ENCODE data around the gene GPSM3. TPM values are rescaled to one million over a fixed set of nuclear protein-coding genes. Genes with fewer than 3 reads are reported as not detected.

Gene GPSM3, protein sequence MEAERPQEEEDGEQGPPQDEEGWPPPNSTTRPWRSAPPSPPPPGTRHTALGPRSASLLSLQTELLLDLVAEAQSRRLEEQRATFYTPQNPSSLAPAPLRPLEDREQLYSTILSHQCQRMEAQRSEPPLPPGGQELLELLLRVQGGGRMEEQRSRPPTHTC
- total RNA-seq = 1.6 and 1.9 TPM in 2 replicates

DNA sequence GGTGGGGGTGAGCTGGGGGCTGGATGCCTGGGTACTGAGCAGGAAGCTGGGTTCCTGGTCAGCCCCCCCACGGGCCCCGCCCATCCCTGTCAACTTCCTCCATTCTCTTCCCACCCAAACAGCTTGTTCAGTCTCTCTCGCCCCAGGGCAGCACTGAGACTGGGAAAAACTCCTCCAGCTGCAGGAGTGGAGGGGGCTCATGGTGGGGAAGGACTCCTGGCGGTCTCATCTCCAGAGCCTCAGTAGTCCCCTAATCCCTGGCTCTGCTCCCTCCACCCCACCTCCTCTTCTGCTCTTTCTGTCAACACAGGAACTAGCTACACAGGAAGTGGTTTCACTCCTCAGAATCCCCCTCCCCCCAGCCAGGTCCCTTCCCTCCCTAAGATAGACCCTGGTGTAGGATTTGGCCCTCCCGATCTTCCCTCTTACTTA is at the start of gene GPSM3:
Gene GPSM3, minus strand, starts transcription at position 36 of the 432 bp plus-strand sequence. CDS start 130 bp downstream, outside the sequence.

DNA sequence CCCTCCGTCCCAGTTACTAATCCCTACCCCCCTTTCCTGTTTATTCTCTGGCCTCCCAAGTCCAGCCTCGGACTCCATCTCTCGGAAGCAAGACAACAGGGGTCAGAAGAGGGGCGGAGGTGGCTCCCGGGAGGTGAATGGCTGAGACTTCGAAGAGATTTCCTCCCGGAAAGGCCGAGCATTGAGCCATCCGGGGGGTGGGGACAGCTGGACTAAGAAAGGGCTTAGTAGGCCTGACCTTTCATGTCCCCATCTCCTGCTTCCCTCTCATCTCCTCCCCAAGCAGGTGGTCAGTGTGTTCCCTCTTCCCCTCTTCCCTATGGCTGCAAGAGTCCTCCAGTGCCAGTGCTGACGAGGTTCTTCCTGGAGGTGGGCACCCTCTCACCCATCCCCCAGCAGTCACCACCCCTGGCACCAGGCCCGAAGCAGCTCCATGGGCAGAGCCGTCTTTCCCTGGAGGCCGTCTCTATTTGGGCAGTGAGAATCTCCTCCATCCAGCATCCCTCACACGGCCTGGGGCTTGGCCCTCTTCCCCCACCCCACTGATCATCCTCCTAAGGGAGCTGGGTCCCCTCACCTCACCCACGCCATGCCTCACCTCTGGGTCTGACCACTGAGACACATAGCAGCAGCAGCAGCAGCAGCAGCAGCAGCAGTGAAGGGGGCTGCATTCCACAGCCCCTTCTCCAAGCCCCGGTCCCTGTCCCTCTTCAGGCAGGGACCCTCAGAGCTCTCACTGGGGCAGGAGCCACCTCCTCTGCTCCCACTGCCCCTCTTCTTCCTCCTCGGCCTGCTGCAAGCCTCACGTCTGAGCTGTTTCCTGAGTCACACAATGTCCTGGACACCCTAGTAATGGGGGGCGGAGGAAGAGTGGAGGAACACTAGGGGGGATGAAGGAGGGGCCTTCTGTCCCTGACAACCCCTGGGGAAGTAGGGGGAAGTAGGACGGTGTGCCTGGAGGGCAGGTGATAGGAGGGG is 31.1 kb upstream of the GPSM3 start, which contains the start of gene NOTCH4:
Gene NOTCH4, minus strand, starts transcription at position 810 of the 978 bp plus-strand sequence. Its CDS starts 139 bp downstream, at position 671.

DNA sequence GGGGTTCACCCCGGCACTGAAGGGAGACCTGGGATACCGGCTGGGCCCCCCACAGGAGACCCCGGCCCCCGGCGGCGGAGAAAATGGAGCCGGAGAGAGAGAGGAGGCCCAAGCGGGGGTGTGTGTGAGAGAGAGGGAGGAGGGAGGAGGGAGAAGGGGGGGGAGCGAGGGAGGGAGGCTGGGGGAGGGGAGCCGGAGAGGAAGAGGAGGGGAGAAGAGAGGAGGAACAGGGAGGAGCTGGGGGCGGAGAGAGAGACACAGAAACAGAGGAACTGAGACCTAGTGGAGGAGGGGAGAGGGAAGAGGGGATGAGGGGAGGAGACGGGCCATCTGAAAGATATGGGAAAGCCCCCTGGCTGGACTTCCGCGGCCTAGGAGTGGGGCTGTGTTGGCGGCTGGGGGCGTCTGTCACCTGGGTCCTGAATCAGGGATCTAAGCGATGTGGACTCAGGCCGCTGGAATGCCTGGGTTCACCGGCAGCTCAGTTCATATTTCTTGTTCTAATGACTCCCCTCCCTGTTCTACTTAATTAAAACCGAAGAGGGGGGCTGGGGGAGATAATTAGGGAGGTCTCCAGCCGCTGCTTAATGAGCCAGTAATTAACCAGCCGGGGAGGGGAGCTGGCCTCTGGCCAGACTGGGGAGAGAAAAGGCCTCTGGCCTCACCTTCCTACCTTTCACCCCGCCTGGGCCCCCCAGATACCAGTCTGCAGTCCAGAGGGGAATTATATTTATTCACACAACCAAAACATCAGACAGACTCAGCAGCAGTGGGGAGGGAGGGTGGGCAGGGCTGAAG is 2.2 kb downstream of the GPSM3 start, which contains the start of gene PBX2:
Gene PBX2, minus strand, starts transcription at position 149 of the 798 bp plus-strand sequence. CDS start 287 bp downstream, outside the sequence.

DNA sequence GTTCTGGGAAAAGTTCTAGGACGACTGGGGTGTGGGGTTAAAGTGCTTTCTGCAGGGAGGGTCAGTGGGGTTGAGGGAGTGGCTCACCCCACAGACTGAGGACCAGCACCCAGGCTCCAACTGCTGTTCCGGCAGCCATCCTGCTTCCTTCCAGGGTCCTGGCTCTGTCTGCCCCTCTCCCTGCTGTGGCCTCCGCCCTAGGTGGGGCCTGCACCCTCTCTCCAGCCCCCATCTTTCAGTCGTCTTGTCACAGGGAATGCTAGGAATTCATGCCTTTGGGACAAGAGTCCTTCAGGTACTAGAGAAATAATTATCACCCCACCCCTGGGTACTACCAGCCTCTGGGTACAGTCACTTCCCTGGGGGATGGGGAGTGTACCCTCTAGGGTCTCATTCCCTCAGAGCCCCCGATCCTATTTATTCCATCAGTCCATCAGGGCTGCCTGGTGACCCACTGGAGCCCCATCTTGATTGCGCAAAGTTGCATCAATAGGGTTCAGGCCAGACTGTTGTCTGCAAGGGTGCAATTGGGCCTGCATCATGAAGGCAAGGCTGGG is 8.3 kb downstream of the GPSM3 start, which contains the start of gene AGER:
Gene AGER, minus strand, starts transcription at position 170 of the 557 bp plus-strand sequence. Its CDS starts 31 bp downstream, at position 139.

DNA sequence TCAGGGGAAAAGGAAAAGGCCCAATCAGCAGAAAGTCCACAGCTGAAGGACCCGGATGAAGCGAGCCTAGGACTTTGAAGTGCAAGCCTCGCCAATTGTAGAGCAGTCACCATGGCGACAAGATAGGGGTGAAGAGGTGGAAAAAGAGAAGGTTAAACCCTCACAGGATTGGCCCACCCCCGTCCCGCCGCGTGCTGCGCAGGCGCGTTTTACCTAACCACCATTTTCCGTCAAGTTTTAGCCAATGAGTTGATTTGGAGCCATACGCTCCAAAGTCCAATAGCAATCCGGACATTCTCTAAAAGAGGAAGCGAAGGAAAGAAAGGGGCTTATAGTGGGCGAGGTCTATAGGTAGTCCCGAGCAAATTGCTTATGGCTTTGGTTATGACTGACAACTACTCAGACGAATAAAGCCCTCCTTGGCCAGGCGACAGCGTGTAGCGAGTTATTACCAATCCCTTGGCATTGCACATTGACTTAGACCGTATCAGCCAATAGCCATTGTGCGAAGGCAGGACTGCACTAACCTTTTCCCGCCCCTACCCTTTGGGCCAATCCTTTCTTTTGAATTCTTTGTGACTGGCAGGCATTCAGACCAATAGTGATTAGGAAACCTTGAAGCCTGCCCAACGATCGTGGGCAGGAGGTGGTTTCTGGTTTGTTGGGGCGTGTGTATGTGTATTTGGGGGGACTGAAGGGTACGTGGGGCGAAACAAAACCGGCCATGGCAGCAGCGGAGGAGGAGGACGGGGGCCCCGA is 14.5 kb downstream of the GPSM3 start, which contains the start of gene RNF5:
Gene RNF5, plus strand, starts transcription at position 618 of the 759 bp plus-strand sequence. Its CDS starts 107 bp downstream, at position 725.

DNA sequence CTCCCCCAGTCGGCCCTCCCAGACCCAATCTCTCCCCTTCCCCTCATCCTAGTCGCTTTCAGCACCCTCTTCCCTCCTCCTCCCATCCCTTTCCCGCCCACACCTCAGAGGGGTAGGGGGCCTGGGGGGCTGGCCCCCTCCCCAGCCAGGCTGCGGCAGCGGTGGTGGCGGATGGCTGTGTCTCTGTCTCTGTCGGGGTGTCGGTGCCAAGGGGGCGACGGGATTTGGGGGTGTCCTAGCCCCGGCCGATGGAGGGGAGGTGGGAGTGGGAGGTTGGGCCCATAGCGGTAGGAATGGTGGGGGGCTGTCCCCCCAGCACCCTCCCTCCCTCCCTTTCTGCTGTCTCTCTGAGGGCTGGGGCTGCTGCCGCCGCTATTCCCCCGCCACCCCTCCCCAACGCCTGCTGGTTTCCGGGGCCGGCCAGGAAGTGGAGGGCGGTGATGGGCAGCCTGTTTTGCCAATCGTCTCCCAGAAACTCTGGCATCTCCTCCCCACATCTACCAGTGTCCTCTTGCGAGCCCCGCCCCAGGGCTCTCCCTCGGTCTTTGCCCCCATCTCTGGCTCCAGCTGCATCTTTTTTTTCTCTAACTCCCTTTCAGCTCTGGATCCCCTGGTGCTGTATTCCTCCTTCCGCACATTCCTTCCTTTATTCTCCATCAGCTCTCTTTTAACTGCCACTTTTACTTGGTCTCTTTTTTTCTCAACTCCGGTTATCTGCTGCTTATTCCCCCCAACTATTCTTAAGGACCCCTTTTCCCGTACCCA is 16.6 kb downstream of the GPSM3 start, which contains the start of gene AGPAT1:
Gene AGPAT1, minus strand, starts transcription at position 374 of the 765 bp plus-strand sequence. CDS start 4,588 bp downstream, outside the sequence.

DNA sequence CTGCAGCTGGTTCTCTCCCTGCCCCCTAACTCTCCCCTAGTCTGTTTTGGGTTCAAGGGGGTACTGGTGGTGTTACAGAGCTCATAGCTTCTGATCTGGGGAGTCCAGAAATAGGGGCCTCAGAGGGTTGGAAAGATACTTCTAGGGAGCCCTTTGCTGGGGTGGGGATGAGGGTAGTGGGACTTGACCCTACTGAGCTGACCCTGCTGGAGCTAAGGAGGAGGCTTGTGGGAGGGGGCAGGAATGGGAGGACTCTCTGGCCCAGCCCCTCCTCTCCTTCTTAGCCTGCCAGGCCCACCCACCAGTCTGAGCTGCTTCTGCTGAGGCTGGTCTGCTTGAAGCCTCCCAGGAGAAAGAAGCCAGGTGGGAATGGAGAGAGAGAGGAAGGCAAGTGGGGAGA is 28.1 kb downstream of the GPSM3 start, which contains the start of gene EGFL8:
Gene EGFL8, plus strand, starts transcription at position 301 of the 400 bp plus-strand sequence. CDS start 1,571 bp downstream, outside the sequence.

DNA sequence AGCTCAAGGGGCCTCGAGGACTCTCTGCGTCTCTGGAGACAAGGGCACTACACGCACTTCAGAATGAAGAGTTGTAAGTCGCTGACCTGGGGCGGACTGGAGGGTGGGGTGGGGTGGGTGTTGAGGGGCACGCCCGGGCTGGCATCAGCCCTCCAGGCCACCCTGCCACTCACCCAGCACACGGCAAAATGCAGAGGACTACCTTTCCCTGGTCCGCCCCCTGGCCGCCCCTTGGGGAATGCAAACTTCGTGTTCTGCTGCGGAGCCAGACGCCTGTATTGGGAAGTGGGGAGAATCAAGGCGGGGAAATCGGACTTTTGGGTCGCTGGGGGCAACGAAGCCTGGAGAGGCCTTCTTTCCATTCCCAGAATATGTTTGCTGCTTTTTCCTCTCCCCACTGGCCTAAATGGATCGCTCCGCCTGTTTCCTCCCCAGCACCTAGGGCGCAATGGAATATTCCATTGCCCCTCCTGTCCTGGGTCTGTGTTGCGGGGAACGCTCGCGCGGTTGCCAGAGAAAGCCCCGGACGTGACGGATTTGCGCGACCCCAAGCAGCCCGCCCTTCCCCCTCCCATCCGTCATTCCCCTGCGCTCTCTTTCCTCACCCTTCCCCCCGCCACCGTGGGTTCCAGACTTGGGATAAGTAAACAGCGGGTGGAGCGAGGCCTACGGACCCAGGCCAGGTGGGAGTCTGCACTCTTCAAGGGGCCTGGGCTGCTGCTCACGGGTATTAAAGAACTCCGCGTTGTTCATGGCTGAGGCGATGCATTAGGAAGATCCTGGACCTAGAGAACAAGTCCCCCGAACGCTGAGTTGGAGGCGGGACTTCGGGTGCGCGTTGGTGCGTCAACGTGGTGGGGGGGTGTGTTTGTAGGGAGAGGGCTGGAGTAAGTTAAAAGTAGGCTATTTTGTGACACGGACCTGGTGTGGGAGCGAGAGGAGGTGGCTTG is 38.6 kb downstream of the GPSM3 start, which contains the start of gene PPT2:
Gene PPT2, plus strand, starts transcription at position 578 of the 950 bp plus-strand sequence. CDS start 454 bp downstream, outside the sequence.

DNA sequence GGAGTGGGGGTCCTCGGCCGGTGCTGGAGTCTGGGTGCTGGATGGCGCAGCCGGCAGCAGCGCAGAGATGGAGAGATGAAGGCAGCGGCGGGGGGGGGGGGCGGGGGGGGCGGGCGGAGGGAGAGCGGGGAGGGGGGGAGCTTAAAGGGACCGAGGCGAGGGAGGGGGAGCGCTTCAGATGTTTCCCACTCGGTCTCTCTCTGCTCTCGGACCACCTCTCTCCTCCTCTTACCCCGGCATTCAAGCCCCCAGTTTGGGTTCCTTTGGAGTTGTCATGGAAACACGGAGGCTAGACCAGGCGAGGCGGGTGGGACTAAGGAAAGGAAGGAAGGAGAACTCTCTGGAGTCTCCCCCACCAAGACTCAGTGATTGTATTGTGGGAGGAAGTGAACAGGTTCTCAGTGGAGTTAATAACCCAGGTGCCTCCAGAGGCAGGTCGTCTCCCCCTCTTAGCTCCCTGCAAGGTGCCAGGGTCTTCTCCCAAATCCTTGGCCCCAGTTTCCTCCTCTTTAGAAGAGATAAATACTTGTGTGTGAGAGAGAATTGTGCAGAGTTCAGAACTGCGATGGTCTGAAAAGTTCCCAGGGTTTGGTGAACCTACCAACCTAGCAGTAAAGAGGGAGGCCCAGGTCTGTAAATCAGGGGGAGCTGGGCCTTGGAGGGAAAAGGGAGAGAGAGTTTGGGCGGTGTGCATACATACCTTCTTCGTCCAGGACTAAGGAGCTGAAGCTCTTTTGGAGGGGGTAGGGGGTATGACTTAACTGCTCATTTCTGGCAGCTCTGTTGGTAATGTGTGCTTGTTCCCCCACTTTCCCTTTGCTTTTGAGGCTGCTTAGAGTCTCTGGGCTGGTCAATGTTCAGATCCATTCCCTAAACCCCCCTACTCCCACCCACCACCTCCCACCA is 40.3 kb downstream of the GPSM3 start, which contains the start of gene PRRT1:
Gene PRRT1, minus strand, starts transcription at position 77 of the 906 bp plus-strand sequence. CDS start 112 bp downstream, outside the sequence.

Other genes with a start within 250 kb of the GPSM3 start
- 47.7 and 56.5 TPM in 2 replicates for gene CFB, start 246.5 kb downstream of the GPSM3 start, total RNA-seq
- 55.8 and 57.5 TPM in 2 replicates for gene NELFE, start 233.7 kb downstream of the GPSM3 start, total RNA-seq
- 24.6 and 28.9 TPM in 2 replicates for gene SKIC2, start 233.5 kb downstream of the GPSM3 start, total RNA-seq
- 11.5 and 15.8 TPM in 2 replicates for gene DXO, start 220.5 kb downstream of the GPSM3 start, total RNA-seq
- 39.7 and 65.0 TPM in 2 replicates for gene C4A, start 210.6 kb downstream of the GPSM3 start, total RNA-seq
- gene C4B, start 177.8 kb downstream of the GPSM3 start, total RNA-seq = 25.2 and 46.6 TPM in 2 replicates
- 0.15 TPM in 1 of 2 replicates, not detected in the other for gene CYP21A2, start 154.2 kb downstream of the GPSM3 start, total RNA-seq
- gene TNXB, start 83.3 kb downstream of the GPSM3 start, total RNA-seq = 35.8 and 38.3 TPM in 2 replicates
- 31.5 and 31.7 TPM in 2 replicates for gene ATF6B, start 64.4 kb downstream of the GPSM3 start, total RNA-seq
- 4.3 and 4.7 TPM in 2 replicates for gene FKBPL, start 62.4 kb downstream of the GPSM3 start, total RNA-seq
- gene PRRT1, start 40.7 kb downstream of the GPSM3 start, total RNA-seq = 1.1 and 1.8 TPM in 2 replicates
- gene PPT2, start 38.5 kb downstream of the GPSM3 start, total RNA-seq = 9.5 and 18.3 TPM in 2 replicates
- gene EGFL8, start 28.0 kb downstream of the GPSM3 start, total RNA-seq = 0.12 and 0.29 TPM in 2 replicates
- 43.9 and 51.3 TPM in 2 replicates for gene AGPAT1, start 16.6 kb downstream of the GPSM3 start, total RNA-seq
- 27.9 and 29.6 TPM in 2 replicates for gene RNF5, start 14.2 kb downstream of the GPSM3 start, total RNA-seq
- gene AGER, start 8.4 kb downstream of the GPSM3 start, total RNA-seq = 0.50 and 1.4 TPM in 2 replicates
- 32.2 and 34.1 TPM in 2 replicates for gene PBX2, start 2.4 kb downstream of the GPSM3 start, total RNA-seq
- gene NOTCH4, start 31.4 kb upstream of the GPSM3 start, total RNA-seq = 3.9 and 5.3 TPM in 2 replicates
- gene TSBP1, start 179.3 kb upstream of the GPSM3 start, total RNA-seq = not detected in 2 replicates
- gene BTNL2, start 214.5 kb upstream of the GPSM3 start, total RNA-seq = not detected in 2 replicates
- 0.29 TPM in 1 of 2 replicates, not detected in the other for gene HLA-DRA, start 247.2 kb upstream of the GPSM3 start, total RNA-seq